Measurements from ENCODE around the gene CNN2. TPM values are rescaled to one million over a fixed set of nuclear protein-coding genes. Genes with fewer than 3 reads are reported as not detected.

Gene CNN2
- total and polyA plus RNA-seq, 2 of the 8 experiments (the other 6 are each of a cell fraction or from before 2014, with no cell fraction given): 189 to 551 TPM

GRCh38 chr19:1050989-1051788, 24.8 kb downstream of the CNN2 start:
- Histone ChIP-seq H3K9ac (replicated peaks in 1 of 4; ENCODE audit: extremely low read depth in 1 of 4, low read depth in 3 of 4, low read length in 3 of 4) (no peak overlapping the region), H3K27ac (ENCODE audit: low read depth, low read length) (no peak overlapping the region), H3K4me1 (replicated peaks in 1 of 4; ENCODE audit: control insufficient read depth in 3 of 4, insufficient read depth in 4 of 4, low read length in 3 of 4) (no peaks in the 10 kb centered on the region), H3K36me3 (ENCODE audit: control insufficient read depth in 2 of 4, insufficient read depth in 4 of 4, low read length in 3 of 4) (peaks cover 0 to 27% (median 3%) of the 10 kb centered on the region in 4 experiments; a peak in 4 of 8 replicates), H2AFZ (ENCODE audit: low read length) (no peak overlapping the region), H2BK12ac (ENCODE audit: low read depth, low read length) (no peak overlapping the region), H3K79me1 (ENCODE audit: low read depth, low read length) (no peaks in the 10 kb centered on the region), H2BK15ac (ENCODE audit: low read length) (no peak overlapping the region), H3K27me3 (replicated peaks in 1 of 4; ENCODE audit: control insufficient read depth in 3 of 4, extremely low read depth in 1 of 4, insufficient read depth in 3 of 4, low read length in 3 of 4) (no peaks in the 10 kb centered on the region), H3K56ac (replicated peaks; ENCODE audit: insufficient read length, low read depth, low read length) (no peak overlapping the region), H3K23ac (ENCODE audit: insufficient read length) (no peak overlapping the region), H3K23me2 (ENCODE audit: low read depth, low read length) (peaks cover 3% of the 10 kb centered on the region; the same call in 1 of the 2 replicates), H3K79me2 (ENCODE audit: control insufficient read depth in 1 of 2, insufficient read depth in 2 of 2, low read length in 2 of 2) (no peaks in the 10 kb centered on the region), H4K91ac (replicated peaks; ENCODE audit: insufficient read length, low read length) (no peak overlapping the region), H2AK5ac (ENCODE audit: low read depth, low read length) (no peak overlapping the region), H4K5ac (ENCODE audit: insufficient read length, low read depth, low read length) (no peak overlapping the region), H2BK120ac (replicated peaks; ENCODE audit: low read depth, low read length) (no peak overlapping the region), H3K9me3 (ENCODE audit: insufficient read depth in 2 of 2, low read depth in 1 of 2, low read length in 1 of 2) (peaks cover 6 to 28% of the 10 kb centered on the region in 2 experiments), H4K20me1 (replicated peaks in 1 of 2; ENCODE audit: control insufficient read depth in 1 of 2, insufficient read depth in 2 of 2, low read length in 2 of 2) (no peaks in the 10 kb centered on the region), H4K8ac (ENCODE audit: extremely low read depth, insufficient read depth, low read length) (no peak overlapping the region), H3K18ac (ENCODE audit: extremely low read depth, low read length) (no peak overlapping the region), H2BK20ac (ENCODE audit: low read length) (no peak overlapping the region), H3K4me2 (ENCODE audit: insufficient read depth in 1 of 2, low read depth in 2 of 2, low read length in 2 of 2) (no peak overlapping the region), H3K4ac (replicated peaks; ENCODE audit: insufficient read length, low read depth, low read length) (no peak overlapping the region), H3K14ac (ENCODE audit: insufficient read length) (no peak overlapping the region), H3K4me3 (ENCODE audit: extremely low read depth in 1 of 4, insufficient read depth in 2 of 4, low read depth in 3 of 4, low read length in 4 of 4) (no peak overlapping the region), H2BK5ac (ENCODE audit: low read depth, low read length) (0 out of 2 replicates have a peak overlapping the region, but pooled peaks have one; percentile 35)
- 94% methylated on average over 29 of the region's 31 CpGs; no CpG with 5 or more reads in 1 of the 2 experiments for WGBS, 2 experiments (ENCODE audit: extremely low coverage in 1 of 2, insufficient coverage in 1 of 2, insufficient read length in 1 of 2, insufficient replicate concordance in 2 of 2, low coverage in 1 of 2, low lambda C conversion rate in 2 of 2, missing lambda C conversion rate in 1 of 2)
- DNase-seq (ENCODE audit: low read depth in 1 of 2, low spot score in 2 of 2) (no peak), FAIRE-seq (no peak)
- ChIA-PET CTCF (ENCODE audit: partially characterized antibody) (no interaction called here), POLR2A (ENCODE audit: partially characterized antibody) (interaction anchor here (0.7 to 16.4 kb wide), 8 partner anchors 9 to 35 kb away, joined by 3 to 509 read pairs (median 4); partner anchors contain the start of genes ABCA7, ARHGAP45, CNN2 and RNU6-2)
- no peak for TF ChIP-seq SP2 (IDR thresholded peaks at IDR 0.05; ENCODE audit: low read length)
- TF ChIP-seq POU5F1 (IDR thresholded peaks at IDR 0.05; ENCODE audit: low read depth, low read length): no peak
- no peak for TF ChIP-seq SRF (IDR thresholded peaks at IDR 0.05; ENCODE audit: low read depth, low read length)
- TF ChIP-seq E2F6 (IDR thresholded peaks at IDR 0.05): no peak
- TF ChIP-seq PHF8 (conservative IDR thresholded peaks at IDR 0.05; ENCODE audit: low read depth, low read length): no peak
- TF ChIP-seq SIRT6 (IDR thresholded peaks at IDR 0.05; ENCODE audit: low read length): no peak
- TF ChIP-seq EGR1 (IDR thresholded peaks at IDR 0.05; ENCODE audit: borderline replicate concordance, low read depth, low read length): no peak
- no peak for TF ChIP-seq BRCA1 (IDR thresholded peaks at IDR 0.05; ENCODE audit: low read depth, low read length)
- no peak for TF ChIP-seq SAP30 (IDR thresholded peaks at IDR 0.05; ENCODE audit: insufficient read depth, insufficient replicate concordance, low read length)
- no peak for TF ChIP-seq CHD2 (IDR thresholded peaks at IDR 0.05; ENCODE audit: low read length)
- no peak for TF ChIP-seq KDM1A (IDR thresholded peaks at IDR 0.05; ENCODE audit: borderline replicate concordance, low read length)
- no peak for TF ChIP-seq TAF7 (optimal IDR thresholded peaks at IDR 0.05; ENCODE audit: borderline replicate concordance, low read depth, low read length)

All from H1 (cell line).